Amygdala (tissue), 56 donors: Measurements from ENCODE around the gene TMEM120B.
"Not testable (repeated sequence)": the region's sequence is repeated elsewhere in the genome, so short reads cannot be mapped to it uniquely, and the experiment has no call there.

Experiments used
- DNase-seq, 56 donors: peaks; one replicate each; lab custom pipeline; 2025; lab: John Stamatoyannopoulos, UW

Gene TMEM120B

GRCh38 chr12:121708313-121709063, 4.1 kb upstream of the TMEM120B start:
- no peak for DNase-seq

- not testable (repeated sequence) for DNase-seq
These were observed 3.5 kb upstream of the TMEM120B start for GRCh38 chr12:121709064-121709424.

- DNase-seq, result no peak
These were observed 3.0 kb upstream of the TMEM120B start for GRCh38 chr12:121709478-121709961.

GRCh38 chr12:121711361-121712189, 977 bp upstream of the TMEM120B start:
- DNase-seq, result no peak

- peak in 14 of 56 donors; percentile 20 to 58 (median 38) for DNase-seq
These were observed 427 bp upstream of the TMEM120B start for GRCh38 chr12:121712190-121712460.

GRCh38 chr12:121713257-121713777, 765 bp downstream of the TMEM120B start:
- peak in 1 of 56 donors; percentile 27 for DNase-seq

- no peak for DNase-seq
These were observed 1.2 kb downstream of the TMEM120B start for GRCh38 chr12:121713793-121714192.

- not testable (repeated sequence) for DNase-seq
These were observed 2.5 kb downstream of the TMEM120B start for GRCh38 chr12:121715055-121715454.

GRCh38 chr12:121715862-121716435, 3.4 kb downstream of the TMEM120B start:
- DNase-seq, result no peak

GRCh38 chr12:121717041-121717699, 4.6 kb downstream of the TMEM120B start:
- no peak for DNase-seq

GRCh38 chr12:121718653-121719239, 6.2 kb downstream of the TMEM120B start:
- DNase-seq, result no peak

GRCh38 chr12:121719926-121720414, 7.4 kb downstream of the TMEM120B start:
- DNase-seq, result peak in 16 of 56 donors; percentile 4 to 45 (median 12)

GRCh38 chr12:121720762-121721161, 8.2 kb downstream of the TMEM120B start:
- DNase-seq, result no peak

GRCh38 chr12:121722511-121722910, 10.0 kb downstream of the TMEM120B start:
- no peak for DNase-seq

GRCh38 chr12:121723200-121723599, 10.6 kb downstream of the TMEM120B start:
- DNase-seq, result no peak

- no peak for DNase-seq
These were observed 12.4 kb downstream of the TMEM120B start for GRCh38 chr12:121724925-121725324.

GRCh38 chr12:121725423-121725822, 12.9 kb downstream of the TMEM120B start:
- no peak for DNase-seq

- DNase-seq, result no peak
These were observed 16.5 kb downstream of the TMEM120B start for GRCh38 chr12:121729021-121729420.

GRCh38 chr12:121731473-121731872, 18.9 kb downstream of the TMEM120B start:
- DNase-seq, result no peak

- DNase-seq, result no peak
These were observed 21.3 kb downstream of the TMEM120B start for GRCh38 chr12:121733849-121734248.
